ENCODE results near the gene NHS.
"Not testable (repeated sequence)": the region's sequence is repeated elsewhere in the genome, so short reads cannot be mapped to it uniquely, and the experiment has no call there.

The NHS gene

GRCh38 chrX:17415242-17415810, 40.3 kb downstream of the NHS start:
- Mint-ChIP-seq H3K4me3 (no peak overlapping the region), H3K36me3 (ENCODE audit: low read depth) (no peaks in the 10 kb centered on the region), H3K27me3 (ENCODE audit: low read depth) (peaks cover 2% of the 10 kb centered on the region), H3K27ac (no peak overlapping the region), H3K4me1 (ENCODE audit: low read depth) (no peaks in the 10 kb centered on the region), H3K9me3 (no peaks in the 10 kb centered on the region)

DNA sequence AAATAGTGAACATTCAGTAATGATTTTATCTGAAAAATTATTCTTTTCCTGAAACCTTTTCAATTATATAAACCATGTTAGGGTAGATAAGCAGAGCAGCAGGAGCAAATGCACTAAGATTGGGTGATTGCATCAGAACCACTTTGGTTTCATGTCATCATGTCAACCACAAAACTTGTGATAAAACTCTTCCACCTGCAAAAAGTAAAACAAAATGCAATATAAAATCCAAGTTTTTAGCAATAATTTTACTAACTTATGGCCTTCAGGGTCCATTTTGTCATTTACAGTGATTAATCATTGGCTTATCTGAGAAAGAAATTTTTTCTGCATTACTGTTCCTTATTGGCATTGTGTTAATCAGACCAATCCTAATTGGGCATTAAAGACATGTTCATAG, 42.4 kb downstream of the NHS start:
- H3K36me3 Mint-ChIP-seq (ENCODE audit: low read depth), result no peaks in the 10 kb centered on the region
- no peak overlapping the region for H3K27ac Mint-ChIP-seq
- H3K9me3 Mint-ChIP-seq, result no peaks in the 10 kb centered on the region
- H3K27me3 Mint-ChIP-seq (ENCODE audit: low read depth), result peaks cover 4% of the 10 kb centered on the region
- no peaks in the 10 kb centered on the region for H3K4me1 Mint-ChIP-seq (ENCODE audit: low read depth)
- no peak overlapping the region for H3K4me3 Mint-ChIP-seq

DNA sequence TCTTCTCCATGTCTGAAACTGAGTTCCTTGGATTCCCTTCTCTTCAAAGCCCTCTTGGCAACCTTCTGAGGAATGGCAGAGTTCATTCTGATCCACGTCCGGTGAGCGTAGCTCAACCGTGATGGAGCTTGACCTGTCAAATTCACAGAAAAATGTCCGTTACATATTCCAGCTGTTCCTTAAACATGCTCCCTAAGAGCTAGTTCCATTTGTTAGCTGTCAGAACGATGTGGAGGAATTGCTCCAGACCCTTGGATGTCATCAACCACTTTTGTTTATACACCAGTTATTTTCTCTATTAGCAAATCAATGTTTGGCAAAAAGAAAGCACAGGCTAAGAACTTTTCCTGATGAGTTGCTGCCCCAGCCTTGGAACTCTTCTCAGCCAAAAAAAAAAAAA, 50.1 kb downstream of the NHS start:
- H3K27ac Mint-ChIP-seq, result no peak overlapping the region
- no peaks in the 10 kb centered on the region for H3K4me1 Mint-ChIP-seq (ENCODE audit: low read depth)
- no peak overlapping the region for H3K4me3 Mint-ChIP-seq
- H3K36me3 Mint-ChIP-seq (ENCODE audit: low read depth), result no peaks in the 10 kb centered on the region
- no peaks in the 10 kb centered on the region for H3K9me3 Mint-ChIP-seq
- H3K27me3 Mint-ChIP-seq (ENCODE audit: low read depth), result peaks cover 4% of the 10 kb centered on the region

DNA sequence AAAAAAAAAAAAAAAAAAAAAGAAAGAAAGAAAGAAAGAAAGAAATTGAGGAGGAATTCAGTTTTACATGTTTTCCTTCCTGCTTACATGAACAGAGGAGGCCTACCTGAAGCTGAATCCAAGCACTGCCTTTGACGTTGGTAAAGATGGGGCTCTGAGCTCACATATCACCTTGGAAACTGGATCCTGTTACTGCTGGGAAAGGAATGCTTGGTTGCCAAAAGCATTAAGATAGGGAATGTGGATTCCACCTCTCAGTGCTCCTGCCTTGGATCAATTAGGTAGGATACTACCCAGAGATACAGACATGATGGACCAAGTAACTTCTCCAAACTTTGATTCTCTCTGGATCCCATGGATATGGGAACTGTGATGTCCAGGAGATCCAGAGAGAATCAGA, 50.6 kb downstream of the NHS start:
- Mint-ChIP-seq H3K9me3 (no peaks in the 10 kb centered on the region), H3K27ac (no peak overlapping the region), H3K27me3 (ENCODE audit: low read depth) (no peaks in the 10 kb centered on the region), H3K4me3 (no peak overlapping the region), H3K4me1 (ENCODE audit: low read depth) (no peaks in the 10 kb centered on the region), H3K36me3 (ENCODE audit: low read depth) (no peaks in the 10 kb centered on the region)

- Mint-ChIP-seq H3K4me1 (ENCODE audit: low read depth) (no peaks in the 10 kb centered on the region), H3K27me3 (ENCODE audit: low read depth) (no peaks in the 10 kb centered on the region), H3K36me3 (ENCODE audit: low read depth) (no peaks in the 10 kb centered on the region), H3K4me3 (no peak overlapping the region), H3K9me3 (no peaks in the 10 kb centered on the region), H3K27ac (no peak overlapping the region)
These were observed 56.2 kb downstream of the NHS start for GRCh38 chrX:17431171-17431570.

GRCh38 chrX:17432158-17432557, 57.2 kb downstream of the NHS start:
- no peaks in the 10 kb centered on the region for H3K4me1 Mint-ChIP-seq (ENCODE audit: low read depth)
- no peaks in the 10 kb centered on the region for H3K27me3 Mint-ChIP-seq (ENCODE audit: low read depth)
- H3K9me3 Mint-ChIP-seq, result no peaks in the 10 kb centered on the region
- no peak overlapping the region for H3K4me3 Mint-ChIP-seq
- H3K27ac Mint-ChIP-seq, result no peak overlapping the region
- H3K36me3 Mint-ChIP-seq (ENCODE audit: low read depth), result no peaks in the 10 kb centered on the region

GRCh38 chrX:17433965-17434364, 59.0 kb downstream of the NHS start:
- Mint-ChIP-seq H3K9me3 (no peaks in the 10 kb centered on the region), H3K4me3 (no peak overlapping the region), H3K27ac (no peak overlapping the region), H3K4me1 (ENCODE audit: low read depth) (no peaks in the 10 kb centered on the region), H3K27me3 (ENCODE audit: low read depth) (no peaks in the 10 kb centered on the region), H3K36me3 (ENCODE audit: low read depth) (no peaks in the 10 kb centered on the region)

- Mint-ChIP-seq H3K27ac (no peak overlapping the region), H3K36me3 (ENCODE audit: low read depth) (no peaks in the 10 kb centered on the region), H3K9me3 (no peaks in the 10 kb centered on the region), H3K4me3 (no peak overlapping the region), H3K27me3 (ENCODE audit: low read depth) (no peaks in the 10 kb centered on the region), H3K4me1 (ENCODE audit: low read depth) (no peaks in the 10 kb centered on the region)
These were observed 60.5 kb downstream of the NHS start for GRCh38 chrX:17435476-17435875.

- Mint-ChIP-seq H3K4me3 (no peak overlapping the region), H3K36me3 (ENCODE audit: low read depth) (no peaks in the 10 kb centered on the region), H3K27ac (no peak overlapping the region), H3K27me3 (ENCODE audit: low read depth) (no peaks in the 10 kb centered on the region), H3K9me3 (no peaks in the 10 kb centered on the region), H3K4me1 (ENCODE audit: low read depth) (no peaks in the 10 kb centered on the region)
These were observed 63.2 kb downstream of the NHS start for GRCh38 chrX:17438221-17438620.

DNA sequence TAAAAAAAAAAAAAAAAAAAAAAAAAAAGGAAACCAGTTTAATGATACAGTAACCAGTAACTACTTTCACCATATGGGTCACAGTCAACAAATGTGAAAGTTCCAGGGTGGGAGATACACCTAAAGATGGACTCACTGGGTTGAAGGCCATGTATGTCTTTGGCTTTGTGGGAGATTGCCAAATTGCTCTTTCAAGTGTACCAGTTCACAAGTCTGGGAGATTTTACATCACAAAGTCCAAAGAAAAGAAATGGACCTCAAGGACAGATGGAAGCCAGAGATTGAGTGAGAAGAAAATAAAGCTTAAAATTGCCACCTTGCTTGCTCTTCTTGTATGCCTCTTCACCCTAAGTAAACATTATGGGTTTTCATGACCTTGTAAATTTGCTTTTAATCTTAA, 65.3 kb downstream of the NHS start:
- Mint-ChIP-seq H3K27me3 (ENCODE audit: low read depth) (no peaks in the 10 kb centered on the region), H3K4me3 (no peak overlapping the region), H3K27ac (no peak overlapping the region), H3K4me1 (ENCODE audit: low read depth) (no peaks in the 10 kb centered on the region), H3K9me3 (no peaks in the 10 kb centered on the region), H3K36me3 (ENCODE audit: low read depth) (no peaks in the 10 kb centered on the region)

DNA sequence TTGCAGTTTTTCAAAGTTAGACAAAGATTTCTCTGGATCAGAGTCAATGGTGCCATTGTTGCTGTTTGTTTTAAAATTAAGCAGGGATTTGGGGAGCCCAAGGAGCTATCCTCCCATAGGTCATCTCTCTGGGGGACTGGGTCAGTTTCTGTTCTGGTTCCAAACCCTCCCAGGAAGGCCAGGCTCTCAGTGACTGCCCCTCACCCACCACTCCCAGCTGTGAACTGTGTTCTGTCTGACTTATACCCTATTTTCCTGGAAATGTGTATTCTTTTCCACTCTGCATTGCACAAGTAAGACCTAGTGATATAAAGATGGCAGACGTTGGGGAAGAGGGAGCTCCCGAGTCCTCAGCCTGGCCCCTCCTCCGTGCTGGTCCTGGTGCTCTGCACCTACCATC, 65.8 kb downstream of the NHS start:
- no peaks in the 10 kb centered on the region for H3K36me3 Mint-ChIP-seq (ENCODE audit: low read depth)
- no peaks in the 10 kb centered on the region for H3K4me1 Mint-ChIP-seq (ENCODE audit: low read depth)
- no peak overlapping the region for H3K27ac Mint-ChIP-seq
- no peak overlapping the region for H3K4me3 Mint-ChIP-seq
- no peaks in the 10 kb centered on the region for H3K9me3 Mint-ChIP-seq
- no peaks in the 10 kb centered on the region for H3K27me3 Mint-ChIP-seq (ENCODE audit: low read depth)

DNA sequence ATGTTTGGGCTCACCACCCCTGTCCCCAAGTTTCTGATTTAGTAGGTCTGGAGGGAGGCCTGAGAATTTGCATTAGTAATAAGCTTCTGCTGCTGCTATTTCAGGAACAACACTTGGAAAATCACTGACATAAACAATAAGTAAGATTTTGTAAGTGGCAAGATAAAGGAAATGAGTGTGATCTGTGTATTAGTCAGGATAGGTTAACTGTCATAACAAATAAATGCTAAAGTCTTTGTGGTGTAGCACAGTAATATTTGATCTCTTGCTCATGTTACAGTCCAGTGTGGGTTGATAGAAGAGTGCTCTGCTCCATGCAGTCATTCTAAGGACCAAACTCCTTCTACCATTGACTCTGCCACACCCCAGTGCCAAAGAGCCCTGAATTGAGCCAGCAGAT, 67.0 kb downstream of the NHS start:
- H3K4me1 Mint-ChIP-seq (ENCODE audit: low read depth), result no peaks in the 10 kb centered on the region
- no peaks in the 10 kb centered on the region for H3K36me3 Mint-ChIP-seq (ENCODE audit: low read depth)
- H3K27ac Mint-ChIP-seq, result no peak overlapping the region
- H3K9me3 Mint-ChIP-seq, result no peaks in the 10 kb centered on the region
- H3K27me3 Mint-ChIP-seq (ENCODE audit: low read depth), result no peaks in the 10 kb centered on the region
- no peak overlapping the region for H3K4me3 Mint-ChIP-seq

GRCh38 chrX:17442898-17443297, 67.9 kb downstream of the NHS start:
- Mint-ChIP-seq H3K36me3 (ENCODE audit: low read depth) (no peaks in the 10 kb centered on the region), H3K27ac (no peak overlapping the region), H3K4me3 (no peak overlapping the region), H3K4me1 (ENCODE audit: low read depth) (no peaks in the 10 kb centered on the region), H3K27me3 (ENCODE audit: low read depth) (no peaks in the 10 kb centered on the region), H3K9me3 (no peaks in the 10 kb centered on the region)

DNA sequence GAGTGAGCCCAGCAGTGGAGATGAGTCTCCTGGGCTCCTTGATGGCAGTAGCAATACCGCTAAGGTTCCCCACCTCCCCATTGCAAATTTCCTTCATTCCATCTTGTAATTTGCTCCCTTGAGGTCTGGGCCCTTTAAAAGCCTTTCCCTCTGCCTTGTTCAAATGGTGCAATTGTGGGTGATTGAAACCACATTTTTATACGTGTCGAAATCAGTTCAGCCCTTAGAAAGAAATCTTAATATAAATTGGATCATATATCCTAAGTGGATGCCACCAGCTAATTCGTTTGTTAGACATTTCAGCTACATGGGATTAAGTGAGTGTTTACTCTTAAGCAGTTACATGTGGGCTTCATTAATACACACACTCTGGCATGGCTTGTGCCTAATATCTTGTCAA, 68.6 kb downstream of the NHS start:
- Mint-ChIP-seq H3K36me3 (ENCODE audit: low read depth) (no peaks in the 10 kb centered on the region), H3K9me3 (no peaks in the 10 kb centered on the region), H3K4me3 (no peak overlapping the region), H3K27me3 (ENCODE audit: low read depth) (no peaks in the 10 kb centered on the region), H3K27ac (no peak overlapping the region), H3K4me1 (ENCODE audit: low read depth) (no peaks in the 10 kb centered on the region)

- not testable (repeated sequence) for H3K4me3 Mint-ChIP-seq; H3K36me3 Mint-ChIP-seq (ENCODE audit: low read depth); H3K4me1 Mint-ChIP-seq (ENCODE audit: low read depth); H3K27me3 Mint-ChIP-seq (ENCODE audit: low read depth); H3K27ac Mint-ChIP-seq; H3K9me3 Mint-ChIP-seq
These were observed 71.3 kb downstream of the NHS start for GRCh38 chrX:17446269-17446668.

- no peaks in the 10 kb centered on the region for H3K9me3 Mint-ChIP-seq
- no peaks in the 10 kb centered on the region for H3K4me1 Mint-ChIP-seq (ENCODE audit: low read depth)
- no peaks in the 10 kb centered on the region for H3K27me3 Mint-ChIP-seq (ENCODE audit: low read depth)
- no peak overlapping the region for H3K27ac Mint-ChIP-seq
- no peaks in the 10 kb centered on the region for H3K36me3 Mint-ChIP-seq (ENCODE audit: low read depth)
- no peak overlapping the region for H3K4me3 Mint-ChIP-seq
These were observed 73.2 kb downstream of the NHS start for GRCh38 chrX:17448188-17448587.

Data from T-helper 1 cell treated with Interleukin-12 subunit alpha and Interleukin-12 subunit beta and Interleukin-4 antibody, amounts not matched to agents 30 μg/mL and 1 μg/mL, for 36 hours (primary cell).